Thymus (tissue), 11 donors: ENCODE results near the gene OPRL1. TPM values are rescaled to one million over a fixed set of nuclear protein-coding genes. Genes with fewer than 3 reads are reported as not detected.
A peak's percentile ranks its signal among the peaks of the same experiment; 100 is the strongest.

Source experiments
- DNase-seq, 9 donors: peaks; one replicate each; pipeline ENCODE4 v3.0.0-alpha.2; 2013; ENCODE audit warnings: low spot score in 9 of 9, low read depth in 6 of 9, missing footprints in 1 of 9
- H3K27ac ChIP-seq, 2 donors: one replicate each; pipeline ENCODE4 v1.5.1; 2013; ENCODE audit warnings: control low read depth in 1 of 2, low read depth in 1 of 2, low read length in 1 of 2, mild to moderate bottlenecking in 1 of 2, moderate library complexity in 1 of 2
- H3K27me3 ChIP-seq, 2 donors: one replicate each; pipeline ENCODE4 v1.5.1; 2013; ENCODE audit warnings: low read length in 1 of 2; ENCODE audit not compliant: control insufficient read depth in 2 of 2, insufficient read depth in 1 of 2
- H3K36me3 ChIP-seq, 2 donors: one replicate each; pipeline ENCODE4 v1.5.1; 2013; ENCODE audit warnings: low read length in 1 of 2, mild to moderate bottlenecking in 1 of 2, moderate library complexity in 1 of 2; ENCODE audit not compliant: control insufficient read depth in 2 of 2, insufficient read depth in 2 of 2
- H3K4me1 ChIP-seq, 2 donors: one replicate each; pipeline ENCODE4 v1.5.1; 2013; ENCODE audit warnings: low read length in 2 of 2; ENCODE audit not compliant: control insufficient read depth in 2 of 2, insufficient read depth in 2 of 2
- H3K4me3 ChIP-seq, 2 donors: one replicate each; pipeline ENCODE4 v1.5.1; 2013; ENCODE audit warnings: low read length in 2 of 2, control low read depth in 1 of 2, mild to moderate bottlenecking in 1 of 2
- H3K9me3 ChIP-seq, 2 donors: one replicate each; pipeline ENCODE4 v1.5.1; 2013; ENCODE audit warnings: low read length in 1 of 2, mild to moderate bottlenecking in 1 of 2; ENCODE audit not compliant: control insufficient read depth in 2 of 2, insufficient read depth in 1 of 2
- WGBS: extraction: QIAGEN DNeasy Blood & Tissue Kit; methylation state at CpG from one replicate; pipeline ENCODE4 v1.1.7; 2013; 5-methylcytosine and 5-hydroxymethylcytosine counted together
- polyA plus RNA-seq: library from polyadenylated mRNA; stranded (reverse); fragments of 200-250 nt; gene quantifications from one replicate; pipeline ENCODE4 v1.2.3, GENCODE V29; 2013
- total RNA-seq: library from RNA; stranded (reverse); fragments of 120-200 nt; gene quantifications from one replicate; pipeline ENCODE4 v1.2.4, GENCODE V29; 2013
- donor health status: healthy.

The OPRL1 gene
- total and polyA plus RNA-seq, 2 donors: 1.1 to 1.4 TPM

- Histone ChIP-seq H3K9me3 (peaks cover 0 to 8% of the 10 kb centered on the region in 2 donors), H3K27ac (peak overlapping the region in 1 of 2 donors; percentile 51), H3K4me1 (peaks cover 21 to 67% of the 10 kb centered on the region in 2 donors), H3K4me3 (no peak overlapping the region), H3K27me3 (peaks cover 11 to 51% of the 10 kb centered on the region in 2 donors), H3K36me3 (peaks cover 29 to 30% of the 10 kb centered on the region in 2 donors)
- WGBS: 74% methylated on average over 17 of the region's 17 CpGs
- no peak for DNase-seq
Observed at GRCh38 chr20:64036346-64037198, 43.3 kb upstream of the OPRL1 start.

GRCh38 chr20:64037199-64037497 is 42.7 kb upstream of the OPRL1 start:
- peaks cover 27 to 73% of the 10 kb centered on the region in 2 donors for H3K4me1 ChIP-seq
- peaks cover 0 to 8% of the 10 kb centered on the region in 2 donors for H3K9me3 ChIP-seq
- H3K4me3 ChIP-seq: no peak overlapping the region
- WGBS: 85% methylated on average over 3 of the region's 3 CpGs
- peaks cover 23 to 24% of the 10 kb centered on the region in 2 donors for H3K36me3 ChIP-seq
- H3K27ac ChIP-seq: no peak overlapping the region
- H3K27me3 ChIP-seq: peaks cover 11 to 54% of the 10 kb centered on the region in 2 donors
- no peak for DNase-seq

DNA sequence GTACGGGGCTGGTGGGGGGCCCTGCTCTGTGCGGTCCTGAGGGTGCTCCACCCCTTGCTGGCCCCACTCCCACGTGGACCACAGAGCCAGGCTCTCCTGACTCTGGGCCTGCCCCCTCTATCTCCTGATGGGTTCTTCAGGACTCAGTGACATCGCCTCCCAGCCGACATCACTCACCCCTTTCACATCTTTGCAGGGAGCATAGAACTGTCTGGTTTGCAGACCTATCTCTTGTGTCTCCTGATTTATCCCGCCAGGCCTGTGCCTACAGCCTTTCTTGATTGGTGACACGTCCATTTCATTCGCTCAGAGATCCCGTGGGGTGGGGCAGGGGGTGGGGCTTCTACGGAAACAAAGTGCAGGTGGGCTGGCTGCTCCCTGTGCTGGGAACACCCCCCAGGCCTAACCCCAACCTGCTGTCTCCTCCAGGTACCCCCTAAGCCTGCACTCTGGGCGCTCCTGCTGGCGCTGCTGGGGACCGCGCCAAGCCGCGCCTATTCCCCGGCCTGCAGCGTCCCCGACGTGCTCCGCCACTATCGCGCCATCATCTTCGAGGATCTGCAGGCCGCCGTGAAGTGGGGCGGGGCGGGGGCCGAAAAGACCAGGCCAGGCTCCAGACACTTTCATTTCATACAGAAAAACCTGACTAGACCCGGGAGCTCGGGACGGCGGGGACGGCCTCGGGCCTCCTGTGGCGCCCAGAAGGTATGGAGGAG is 42.2 kb upstream of the OPRL1 start:
- peaks cover 18 to 19% of the 10 kb centered on the region in 2 donors for H3K36me3 ChIP-seq
- H3K4me3 ChIP-seq: peak overlapping the region; percentile 24 to 58
- peaks cover 0 to 8% of the 10 kb centered on the region in 2 donors for H3K9me3 ChIP-seq
- no peak overlapping the region for H3K27ac ChIP-seq
- peaks cover 28 to 76% of the 10 kb centered on the region in 2 donors for H3K4me1 ChIP-seq
- WGBS: 18% methylated on average over 36 of the region's 36 CpGs
- peak in 1 of 9 donors; percentile 45 for DNase-seq
- peaks cover 11 to 54% of the 10 kb centered on the region in 2 donors for H3K27me3 ChIP-seq

DNA sequence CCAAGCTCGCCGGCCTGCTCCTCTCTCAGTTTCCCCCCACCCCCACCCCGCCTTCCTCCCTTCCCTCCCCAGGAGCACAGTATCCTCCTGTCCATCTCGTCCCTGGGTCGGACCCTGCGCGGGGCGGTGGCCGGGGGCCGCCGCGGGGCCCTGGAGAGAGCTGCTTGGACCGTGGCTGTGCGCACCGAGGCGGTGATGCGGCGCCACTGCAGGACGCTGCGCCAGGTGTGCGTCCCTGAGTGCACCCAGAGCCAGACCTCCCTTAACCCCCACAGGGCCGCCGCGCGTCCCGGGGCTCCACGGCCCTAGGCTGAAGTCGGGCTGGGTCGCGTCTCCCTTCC is 41.7 kb upstream of the OPRL1 start:
- H3K4me3 ChIP-seq: peak overlapping the region; percentile 24 to 58
- peaks cover 28 to 77% of the 10 kb centered on the region in 2 donors for H3K4me1 ChIP-seq
- H3K27me3 ChIP-seq: peaks cover 11 to 54% of the 10 kb centered on the region in 2 donors
- 3% methylated on average over 30 of the region's 30 CpGs for WGBS
- DNase-seq: no peak
- H3K36me3 ChIP-seq: peaks cover 13 to 17% of the 10 kb centered on the region in 2 donors
- H3K27ac ChIP-seq: no peak overlapping the region
- H3K9me3 ChIP-seq: peaks cover 0 to 8% of the 10 kb centered on the region in 2 donors

DNA sequence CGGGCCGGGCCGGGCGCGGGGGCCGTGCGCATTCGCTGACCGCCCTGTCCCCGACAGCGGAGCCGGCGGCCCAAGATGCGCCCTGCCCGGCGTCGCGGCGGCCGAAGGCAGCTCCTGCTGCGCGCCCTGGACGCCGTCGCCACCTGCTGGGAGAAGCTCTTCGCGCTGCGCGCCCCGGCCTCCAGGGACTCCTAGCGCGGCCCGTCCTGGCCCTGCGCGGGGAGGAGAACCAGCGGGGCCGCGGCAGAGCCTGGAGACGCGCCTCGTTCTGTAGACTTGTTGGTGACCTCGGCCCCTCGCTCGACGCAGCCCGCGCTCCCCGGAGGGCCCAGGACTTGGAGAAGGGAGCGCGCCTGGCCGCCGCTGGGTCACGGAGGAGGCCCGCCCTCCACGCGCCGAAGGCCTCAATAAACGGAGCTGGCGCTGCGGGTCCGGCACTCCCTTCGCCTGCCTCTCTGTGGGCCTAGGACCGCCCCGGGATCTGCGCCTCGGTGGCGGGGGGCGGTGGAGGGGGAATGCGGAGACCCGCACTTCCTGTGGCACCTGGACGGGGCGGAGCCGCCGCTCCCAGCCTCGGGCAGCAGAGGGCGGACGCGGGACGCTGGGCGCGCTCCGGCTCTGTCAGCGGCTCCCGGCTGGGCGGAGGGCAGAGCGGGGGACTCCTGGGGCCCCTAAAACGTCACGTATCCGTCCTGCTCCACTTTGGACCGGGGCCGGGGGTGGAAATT is 41.2 kb upstream of the OPRL1 start:
- H3K27me3 ChIP-seq: peaks cover 11 to 54% of the 10 kb centered on the region in 2 donors
- peak overlapping the region; percentile 55 to 58 for H3K4me3 ChIP-seq
- H3K9me3 ChIP-seq: peaks cover 0 to 8% of the 10 kb centered on the region in 2 donors
- H3K36me3 ChIP-seq: peaks cover 10 to 14% of the 10 kb centered on the region in 2 donors
- under 1% methylated on average over 91 of the region's 91 CpGs for WGBS
- DNase-seq: peak in 8 of 9 donors; percentile 58 to 91 (median 72)
- H3K27ac ChIP-seq: peak overlapping the region; percentile 37 to 76
- peaks cover 28 to 79% of the 10 kb centered on the region in 2 donors for H3K4me1 ChIP-seq

GRCh38 chr20:64039293-64040160 is 40.4 kb upstream of the OPRL1 start:
- Histone ChIP-seq H3K27me3 (peaks cover 11 to 56% of the 10 kb centered on the region in 2 donors), H3K9me3 (peaks cover 0 to 8% of the 10 kb centered on the region in 2 donors), H3K4me3 (peak overlapping the region; percentile 55 to 58), H3K27ac (peak overlapping the region; percentile 17 to 74), H3K4me1 (peaks cover 28 to 76% of the 10 kb centered on the region in 2 donors), H3K36me3 (peaks cover 2 to 6% of the 10 kb centered on the region in 2 donors)
- 39% methylated on average over 17 of the region's 17 CpGs for WGBS
- peak in 1 of 9 donors; percentile 29 for DNase-seq

DNA sequence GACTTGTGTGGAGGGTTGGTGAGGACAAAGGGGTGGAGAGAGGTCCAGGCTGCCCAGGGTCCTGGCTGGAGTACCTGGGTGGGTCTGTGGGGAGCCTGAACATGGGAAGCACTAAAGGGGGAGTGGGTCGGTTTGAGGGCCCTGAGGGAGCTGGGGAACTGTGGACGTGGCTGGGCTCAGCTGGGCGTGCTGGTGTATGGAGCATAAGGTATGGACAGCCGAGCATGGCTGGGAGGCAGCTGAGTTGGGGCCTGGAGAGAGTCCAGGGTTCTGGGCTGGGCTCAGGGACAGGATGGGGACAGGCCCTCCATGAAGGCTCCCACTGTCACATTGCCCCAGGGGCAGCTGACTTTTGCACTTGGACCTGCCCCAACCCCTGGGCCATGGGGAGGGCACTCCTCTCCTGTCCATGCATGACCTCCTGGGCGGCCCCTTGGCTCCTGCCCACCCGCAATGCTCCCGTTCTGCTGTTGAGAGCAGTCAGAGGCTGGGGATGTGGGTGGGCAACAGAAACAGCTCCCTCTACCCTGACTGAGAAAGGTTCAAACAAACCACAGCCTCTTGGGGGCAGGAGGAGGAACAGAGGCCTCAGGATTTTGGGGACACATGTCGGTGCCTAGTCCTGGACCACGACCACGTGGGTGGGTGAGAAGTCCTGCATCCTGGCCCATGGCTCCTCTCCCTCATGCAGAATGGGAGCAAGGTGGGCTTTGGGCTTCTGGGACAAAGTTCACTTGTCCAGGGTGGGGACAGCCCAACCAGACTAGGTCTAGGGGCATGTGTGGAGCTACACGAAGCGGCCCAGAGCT is 39.4 kb upstream of the OPRL1 start:
- peaks cover 0 to 8% of the 10 kb centered on the region in 2 donors for H3K9me3 ChIP-seq
- H3K27ac ChIP-seq: peak overlapping the region in 1 of 2 donors; percentile 60
- H3K4me1 ChIP-seq: peaks cover 28 to 78% of the 10 kb centered on the region in 2 donors
- peak in 1 of 9 donors; percentile 51 for DNase-seq
- no peak overlapping the region for H3K4me3 ChIP-seq
- peaks cover 0 to under 1% of the 10 kb centered on the region in 2 donors for H3K36me3 ChIP-seq
- WGBS: 56% methylated on average over 12 of the region's 12 CpGs
- H3K27me3 ChIP-seq: peaks cover 11 to 64% of the 10 kb centered on the region in 2 donors
